GM18502 (cell line): ENCODE results near the gene CWC27.
A peak's percentile ranks its signal among the peaks of the same experiment; 100 is the strongest.
"Not testable (repeated sequence)": the region's sequence is repeated elsewhere in the genome, so short reads cannot be mapped to it uniquely, and the experiment has no call there.

Experiments
- ATAC-seq: cut with Tn5 transposase; IDR thresholded peaks from one replicate; pipeline ENCODE4 v1.9.1; 2021; ENCODE audit warnings: mild to moderate bottlenecking; ENCODE audit not compliant: unreplicated experiment, poor library complexity

The CWC27 gene

DNA sequence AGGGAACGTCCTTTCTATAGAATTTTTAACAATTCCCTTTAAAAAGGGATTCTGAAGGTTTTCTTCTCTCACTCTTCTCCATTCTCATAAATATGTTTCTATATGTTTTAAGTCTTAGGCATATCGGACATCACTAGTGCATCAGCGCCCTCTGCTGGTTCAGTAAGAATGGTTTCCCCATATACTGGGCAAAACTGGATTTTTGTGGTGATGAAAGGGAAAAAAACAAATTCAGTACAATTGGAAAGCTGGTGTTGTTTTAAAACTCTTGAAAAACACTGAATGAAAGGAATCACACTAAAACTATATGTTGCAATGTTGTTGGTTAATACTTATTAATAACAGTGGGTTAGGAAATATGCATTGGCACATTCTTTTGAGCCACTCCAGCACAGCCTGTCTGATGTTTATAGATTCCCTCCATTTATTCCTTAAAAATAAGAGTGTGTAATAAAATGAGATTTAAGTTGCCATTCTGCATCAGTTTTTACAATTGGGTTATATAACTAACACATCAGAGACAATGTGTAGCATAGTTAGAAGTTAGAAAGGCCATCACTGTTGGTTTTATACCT, 15.8 kb downstream of the CWC27 start:
- peak; percentile 82 for ATAC-seq

DNA sequence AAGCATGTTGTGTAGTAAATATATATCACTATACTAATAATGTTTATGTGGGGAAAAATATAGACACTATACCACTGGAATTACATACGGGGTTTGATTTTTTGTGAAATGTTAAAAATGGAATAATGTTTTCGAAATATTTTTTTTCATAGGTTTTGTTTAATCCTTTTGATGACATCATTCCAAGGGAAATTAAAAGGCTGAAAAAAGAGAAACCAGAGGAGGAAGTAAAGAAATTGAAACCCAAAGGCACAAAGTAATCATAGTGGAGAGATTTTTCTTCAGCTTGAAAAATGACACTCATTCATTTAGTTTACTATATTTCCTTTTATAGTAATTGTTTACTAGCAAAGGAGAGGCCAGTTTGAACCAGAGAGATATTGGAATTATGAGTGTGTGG, 17.6 kb downstream of the CWC27 start:
- no peak for ATAC-seq

DNA sequence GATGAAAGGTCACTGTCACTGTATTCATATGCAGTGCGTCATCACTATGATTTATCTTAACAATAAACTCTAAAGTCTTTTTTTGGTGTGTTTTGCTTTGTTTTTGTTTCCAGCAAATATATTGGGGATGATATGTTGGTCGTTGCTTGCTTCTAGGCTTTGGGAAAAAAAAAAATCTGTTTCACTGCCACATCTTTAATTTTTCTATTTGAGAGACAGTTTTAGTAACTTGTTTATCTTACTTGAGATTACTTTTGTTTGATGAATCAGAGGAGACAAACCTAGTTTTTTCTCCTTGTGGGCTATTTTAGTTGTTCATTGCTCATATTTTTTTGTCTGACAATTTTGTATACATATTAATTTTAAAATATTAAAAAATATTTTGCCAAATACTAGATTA, 19.4 kb downstream of the CWC27 start:
- ATAC-seq, result no peak

GRCh38 chr5:64789457-64789856, 20.7 kb downstream of the CWC27 start:
- ATAC-seq, result no peak

GRCh38 chr5:64790210-64790609, 21.5 kb downstream of the CWC27 start:
- ATAC-seq, result no peak

DNA sequence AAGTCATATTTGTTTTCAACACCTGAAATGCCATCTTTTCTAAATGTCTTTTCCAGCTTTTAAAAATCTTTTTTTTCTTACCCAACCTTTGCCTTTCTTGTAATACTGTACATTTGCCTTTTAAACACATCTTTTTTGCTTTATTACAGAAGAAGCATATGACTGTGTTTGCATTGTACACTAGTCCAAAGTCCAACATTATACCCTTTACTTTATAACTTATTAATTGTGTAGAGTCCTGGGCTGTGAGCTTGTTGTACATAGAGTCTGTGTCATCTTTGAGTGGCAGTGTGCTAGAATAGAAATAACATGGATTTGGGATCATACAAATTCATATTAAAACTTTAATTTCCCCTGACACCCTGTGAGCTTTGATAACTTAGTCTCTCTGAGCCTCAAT, 23.7 kb downstream of the CWC27 start:
- ATAC-seq, result no peak

- no peak for ATAC-seq
Measured at GRCh38 chr5:64794053-64794770, 25.5 kb downstream of the CWC27 start.

DNA sequence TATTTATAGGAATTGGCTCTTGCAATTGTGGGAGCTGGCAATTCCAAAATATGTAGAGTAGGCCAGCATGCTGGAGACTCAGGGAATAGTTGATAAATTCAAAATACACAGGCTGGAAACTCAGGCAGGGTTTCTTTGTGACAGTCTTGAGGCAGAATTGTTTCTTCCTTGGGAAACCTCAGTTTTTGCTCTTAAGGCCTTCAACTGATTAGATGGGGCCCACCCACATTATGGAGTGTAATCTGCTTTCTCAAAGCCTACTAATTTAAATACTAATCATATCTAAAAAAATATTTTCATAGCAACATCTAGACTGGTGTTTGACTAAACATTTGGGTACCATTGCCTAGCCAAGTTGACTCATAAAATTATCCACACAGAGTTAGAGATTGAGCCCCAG, 27.6 kb downstream of the CWC27 start:
- ATAC-seq, result no peak

DNA sequence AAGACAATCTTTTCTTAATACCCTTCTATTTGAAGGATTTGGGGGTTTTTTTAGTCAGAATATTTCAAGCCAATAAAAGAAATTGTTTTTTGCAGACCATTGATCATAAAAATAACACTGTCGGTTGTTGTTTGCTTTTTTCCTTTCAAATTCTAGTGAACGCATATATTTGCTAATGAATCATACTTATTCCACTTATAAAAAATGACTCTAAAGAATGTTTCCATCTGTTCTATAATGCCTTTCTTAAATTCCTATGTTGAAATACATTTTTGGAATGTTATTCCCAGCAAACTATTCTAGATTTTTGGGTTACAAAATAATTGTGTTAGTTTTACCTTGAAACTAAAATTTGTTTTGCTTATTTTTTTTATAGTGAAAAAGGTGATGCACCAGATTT, 32.2 kb downstream of the CWC27 start:
- ATAC-seq, result no peak

- ATAC-seq, result no peak
Measured at GRCh38 chr5:64806537-64806936, 37.8 kb downstream of the CWC27 start.

DNA sequence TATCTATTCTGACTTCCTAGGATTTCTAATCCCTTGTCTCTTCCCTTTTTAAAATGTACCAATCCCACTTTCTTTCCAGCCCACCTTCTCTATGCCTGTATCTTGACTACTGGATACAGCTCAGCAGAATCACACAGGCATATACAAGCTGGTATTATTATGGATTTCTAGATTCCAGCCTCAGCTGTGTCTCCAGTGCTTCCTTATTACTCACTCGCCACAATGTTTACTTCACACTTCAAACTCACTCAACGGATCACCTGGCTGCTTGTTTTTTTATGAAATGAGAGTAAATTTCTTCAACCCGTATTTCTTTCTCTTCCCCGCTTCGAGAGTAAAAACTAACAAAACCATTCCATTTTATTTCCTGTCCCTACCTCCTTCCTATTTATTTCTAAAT, 38.8 kb downstream of the CWC27 start:
- ATAC-seq, result no peak

DNA sequence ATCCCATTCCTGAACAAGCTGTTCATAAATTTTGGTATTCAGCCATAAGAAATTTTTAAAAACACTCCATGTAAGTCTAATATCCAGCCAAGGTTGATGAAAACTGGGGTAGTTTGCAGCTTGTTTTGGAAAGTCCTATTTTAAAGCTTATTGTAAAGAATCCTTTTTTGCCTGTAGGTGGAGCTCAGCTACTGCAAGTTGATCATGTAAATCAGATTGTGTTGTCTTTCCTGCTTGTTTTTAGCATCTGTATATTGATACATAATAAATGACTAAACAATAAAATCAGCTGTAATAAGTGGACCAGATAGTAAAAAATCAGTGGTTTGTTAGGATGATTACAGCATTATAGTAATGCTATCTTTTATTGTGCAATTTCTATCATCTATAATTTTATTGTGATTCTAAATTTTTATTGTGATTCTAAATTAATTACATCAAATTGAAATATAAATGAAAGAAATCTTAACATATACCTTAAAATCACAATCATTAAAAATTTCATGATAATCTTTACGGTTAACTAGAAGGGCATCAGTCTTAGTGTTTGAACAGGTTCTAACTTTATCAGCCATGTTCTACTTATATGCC, 42.4 kb downstream of the CWC27 start:
- peak; percentile 53 for ATAC-seq

DNA sequence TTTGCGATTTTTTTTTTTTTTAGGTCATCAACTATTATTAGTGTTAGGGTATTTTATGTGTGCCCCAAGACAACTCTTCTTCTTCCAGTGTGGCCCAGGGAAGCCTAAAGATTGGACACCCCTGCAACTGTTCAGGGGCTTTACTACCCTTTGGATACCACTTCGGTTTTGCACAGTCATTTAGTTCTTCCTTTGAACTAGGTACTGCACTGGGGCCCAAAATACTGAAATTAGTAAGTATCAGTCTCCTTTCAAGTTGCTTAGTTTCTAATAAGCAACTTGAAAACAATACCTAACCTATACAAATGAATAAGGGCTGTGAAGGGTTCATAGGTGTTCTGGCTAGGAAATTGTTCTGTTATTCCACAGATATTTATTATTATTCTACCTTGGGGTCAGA, 45.3 kb downstream of the CWC27 start:
- ATAC-seq, result peak; percentile 96

DNA sequence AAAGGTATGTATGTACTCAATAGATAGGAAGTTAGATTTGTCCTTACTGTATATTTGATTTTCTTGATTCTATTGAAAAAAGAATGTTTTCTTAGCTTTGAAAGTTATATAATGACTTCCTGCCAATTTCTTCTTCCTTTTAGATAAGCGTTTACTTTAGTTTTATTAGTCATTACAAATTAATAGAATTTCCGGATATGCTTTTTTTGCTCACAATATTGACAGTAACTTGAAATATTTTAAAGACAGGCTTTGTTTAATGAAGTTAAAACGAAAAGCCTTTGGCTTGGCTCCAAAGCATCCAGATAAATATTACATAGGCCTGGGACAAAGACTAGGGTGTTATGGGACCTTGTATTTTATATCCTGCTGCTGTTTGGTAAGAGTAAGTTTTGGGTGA, 49.5 kb downstream of the CWC27 start:
- no peak for ATAC-seq

DNA sequence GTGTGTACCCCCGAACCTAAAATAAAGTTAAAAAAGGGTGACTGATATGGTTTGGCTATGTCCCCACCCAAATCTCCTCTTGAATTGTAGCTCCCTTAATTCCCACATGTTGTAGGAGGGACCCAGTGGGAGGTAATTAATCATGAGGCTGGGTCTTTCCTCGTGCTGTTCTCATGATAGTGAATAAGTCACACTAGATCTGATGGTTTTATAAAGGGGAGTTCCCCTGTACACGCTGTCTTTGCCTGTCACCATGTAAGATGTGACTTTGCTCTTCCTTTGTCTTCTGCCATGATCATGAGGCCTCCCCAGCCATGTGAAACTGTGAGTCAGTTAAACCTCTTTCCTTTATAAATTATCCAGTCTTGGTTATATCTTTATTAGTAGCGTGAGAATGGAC, 50.6 kb downstream of the CWC27 start:
- not testable (repeated sequence) for ATAC-seq

DNA sequence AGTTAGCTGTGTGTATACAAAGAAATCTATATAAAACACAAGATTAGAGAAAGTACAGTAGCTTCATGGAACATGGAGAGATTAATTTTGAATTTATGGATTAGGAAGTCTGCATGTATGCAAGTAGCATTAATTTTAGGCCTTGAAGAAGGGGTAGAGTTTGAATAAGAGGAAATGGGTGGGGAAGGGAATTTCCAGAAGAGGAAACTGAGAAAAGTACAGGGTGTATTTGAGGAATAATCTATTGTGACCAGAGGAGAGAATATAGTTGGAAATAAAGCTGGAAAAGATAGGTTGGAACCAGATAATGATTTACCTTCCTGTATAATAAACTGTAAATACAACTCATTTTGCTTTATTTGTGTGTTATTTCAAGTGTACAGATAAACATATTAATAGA, 53.6 kb downstream of the CWC27 start:
- no peak for ATAC-seq

DNA sequence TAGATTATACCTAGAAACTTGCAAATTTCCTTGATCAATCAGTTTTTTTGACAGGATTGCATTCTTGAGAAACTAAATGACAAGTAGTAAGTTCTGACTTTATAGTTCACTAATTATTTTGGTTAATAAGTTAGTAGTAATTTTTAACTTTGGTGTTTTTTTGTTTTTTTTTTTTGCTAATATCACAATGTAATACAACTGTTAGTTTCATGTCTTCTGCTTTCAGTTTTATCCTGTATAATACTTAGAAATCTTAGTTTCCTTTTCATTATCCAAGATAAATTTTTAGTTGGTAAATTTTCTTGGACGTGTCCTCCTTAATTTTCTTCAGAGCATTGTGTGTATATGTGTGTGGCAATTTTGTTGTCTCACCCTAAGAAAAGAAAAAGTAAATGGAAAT, 57.8 kb downstream of the CWC27 start:
- no peak for ATAC-seq

DNA sequence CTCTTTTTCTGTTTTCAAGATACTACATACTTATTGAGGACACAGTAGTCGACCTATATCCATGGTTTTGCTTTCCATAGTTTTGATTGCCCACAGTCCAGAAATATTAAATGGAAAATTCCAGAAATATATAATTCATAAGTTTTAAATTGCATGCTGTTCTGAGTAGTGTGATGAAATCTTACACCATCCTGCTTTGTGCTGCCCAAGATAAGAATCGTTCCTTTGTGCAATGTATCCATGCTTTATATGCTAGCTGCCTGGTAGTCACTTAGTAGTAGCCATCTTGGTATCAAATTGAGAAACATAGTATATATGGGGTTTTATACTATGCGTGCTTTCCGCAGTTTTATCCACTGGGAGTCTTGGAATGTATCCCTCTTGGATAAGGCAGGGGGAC, 59.0 kb downstream of the CWC27 start:
- ATAC-seq, result no peak

GRCh38 chr5:64830650-64831049, 61.9 kb downstream of the CWC27 start:
- ATAC-seq, result not testable (repeated sequence)

- ATAC-seq, result no peak
Measured at GRCh38 chr5:64831996-64832395, 63.3 kb downstream of the CWC27 start.

- no peak for ATAC-seq
Measured at GRCh38 chr5:64834037-64834436, 65.3 kb downstream of the CWC27 start.

DNA sequence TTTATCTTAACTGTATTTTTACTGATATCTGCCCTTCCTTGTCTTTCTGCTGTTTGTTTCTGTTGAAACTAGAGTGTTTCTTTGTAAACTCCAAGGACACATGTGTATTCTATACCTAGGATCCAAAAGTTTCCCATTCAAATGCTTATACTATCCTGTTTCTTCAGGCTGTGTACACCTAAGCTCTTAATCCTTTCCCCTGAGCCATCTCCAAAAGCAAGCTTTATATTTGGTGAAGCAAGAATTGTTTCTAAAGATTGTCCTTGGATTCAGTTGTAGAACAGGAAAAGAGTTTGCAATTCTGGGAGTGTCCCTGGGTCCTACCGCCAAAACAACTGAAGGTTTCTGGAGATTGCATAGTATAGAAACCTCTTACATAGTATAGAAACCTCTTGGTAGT, 65.9 kb downstream of the CWC27 start:
- ATAC-seq, result no peak
